Measurements from ENCODE around the gene DNAH9. TPM values are rescaled to one million over a fixed set of nuclear protein-coding genes. Genes with fewer than 3 reads are reported as not detected.

DNAH9 gene
- total RNA-seq, 1 experiment from 2014 or later = 0.08 TPM

- no peaks in the 10 kb centered on the region for H3K36me3 ChIP-seq
- no peak overlapping the region for H3K4me3 ChIP-seq
- H3K27me3 ChIP-seq (replicated peaks) = no peaks in the 10 kb centered on the region
- no peak overlapping the region for H3K27ac ChIP-seq
- H3K9me3 ChIP-seq (replicated peaks) = no peaks in the 10 kb centered on the region
- DNase-seq (ENCODE audit: low read depth in 1 of 2, low spot score in 2 of 2) = no peak
- H3K4me1 ChIP-seq (replicated peaks) = no peaks in the 10 kb centered on the region
Observed at GRCh38 chr17:11720816-11721215, 122.5 kb downstream of the DNAH9 start.

GRCh38 chr17:11730747-11731146 lies 132.5 kb downstream of the DNAH9 start:
- Histone ChIP-seq H3K27me3 (replicated peaks) (no peaks in the 10 kb centered on the region), H3K4me3 (no peak overlapping the region), H3K27ac (no peak overlapping the region), H3K4me1 (replicated peaks) (no peaks in the 10 kb centered on the region), H3K36me3 (no peaks in the 10 kb centered on the region), H3K9me3 (replicated peaks) (no peaks in the 10 kb centered on the region)
- no peak for DNase-seq (ENCODE audit: low read depth in 1 of 2, low spot score in 2 of 2)

GRCh38 chr17:11736613-11737312 lies 138.5 kb downstream of the DNAH9 start:
- H3K27ac ChIP-seq = no peak overlapping the region
- no peaks in the 10 kb centered on the region for H3K4me1 ChIP-seq (replicated peaks)
- no peaks in the 10 kb centered on the region for H3K36me3 ChIP-seq
- H3K27me3 ChIP-seq (replicated peaks) = no peaks in the 10 kb centered on the region
- H3K9me3 ChIP-seq (replicated peaks) = no peaks in the 10 kb centered on the region
- H3K4me3 ChIP-seq = no peak overlapping the region
- no peak for DNase-seq (ENCODE audit: low read depth in 1 of 2, low spot score in 2 of 2)

GRCh38 chr17:11737313-11737679 lies 139.0 kb downstream of the DNAH9 start:
- DNase-seq (ENCODE audit: low read depth in 1 of 2, low spot score in 2 of 2) = no peak
- Histone ChIP-seq H3K27me3 (replicated peaks) (no peaks in the 10 kb centered on the region), H3K9me3 (replicated peaks) (no peaks in the 10 kb centered on the region), H3K4me1 (replicated peaks) (no peaks in the 10 kb centered on the region), H3K4me3 (no peak overlapping the region), H3K36me3 (no peaks in the 10 kb centered on the region), H3K27ac (no peak overlapping the region)

- no peaks in the 10 kb centered on the region for H3K27me3 ChIP-seq (replicated peaks)
- H3K36me3 ChIP-seq = no peaks in the 10 kb centered on the region
- H3K27ac ChIP-seq = no peak overlapping the region
Observed at GRCh38 chr17:11738151-11738550, 139.9 kb downstream of the DNAH9 start.

DNA sequence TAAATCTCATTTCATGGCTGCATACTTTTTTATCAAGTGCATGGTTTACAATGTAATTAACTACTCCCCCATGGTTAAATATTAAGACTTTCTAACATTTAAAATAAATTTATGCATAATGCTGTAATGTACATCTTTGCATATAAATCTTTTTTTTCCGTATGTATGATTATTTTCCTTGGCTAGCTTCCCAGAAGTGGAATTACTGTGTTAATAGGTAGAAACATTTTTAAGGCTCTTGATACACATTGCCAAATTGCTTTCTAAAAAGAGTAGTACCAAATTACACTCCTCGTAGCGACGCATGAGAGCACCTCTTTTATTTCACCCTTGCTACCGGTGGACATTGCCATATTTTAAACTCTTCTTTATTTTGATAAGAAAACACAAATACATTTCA lies 141.1 kb downstream of the DNAH9 start:
- Histone ChIP-seq H3K27ac (no peak overlapping the region), H3K4me1 (replicated peaks) (no peaks in the 10 kb centered on the region), H3K9me3 (replicated peaks) (no peaks in the 10 kb centered on the region), H3K4me3 (no peak overlapping the region), H3K27me3 (replicated peaks) (no peaks in the 10 kb centered on the region), H3K36me3 (no peaks in the 10 kb centered on the region)
- no peak for DNase-seq (ENCODE audit: low read depth in 1 of 2, low spot score in 2 of 2)

More at GRCh38 chr17:11738151-11738550, 139.9 kb downstream of the DNAH9 start:
- Histone ChIP-seq H3K4me1 (replicated peaks) (no peaks in the 10 kb centered on the region), H3K9me3 (replicated peaks) (no peaks in the 10 kb centered on the region), H3K4me3 (no peak overlapping the region)
- DNase-seq (ENCODE audit: low read depth in 1 of 2, low spot score in 2 of 2) = no peak

GRCh38 chr17:11739848-11740247 lies 141.6 kb downstream of the DNAH9 start:
- no peaks in the 10 kb centered on the region for H3K9me3 ChIP-seq (replicated peaks)
- no peak overlapping the region for H3K27ac ChIP-seq
- no peaks in the 10 kb centered on the region for H3K27me3 ChIP-seq (replicated peaks)
- DNase-seq (ENCODE audit: low read depth in 1 of 2, low spot score in 2 of 2) = no peak
- no peaks in the 10 kb centered on the region for H3K36me3 ChIP-seq
- no peak overlapping the region for H3K4me3 ChIP-seq
- H3K4me1 ChIP-seq (replicated peaks) = no peaks in the 10 kb centered on the region

DNA sequence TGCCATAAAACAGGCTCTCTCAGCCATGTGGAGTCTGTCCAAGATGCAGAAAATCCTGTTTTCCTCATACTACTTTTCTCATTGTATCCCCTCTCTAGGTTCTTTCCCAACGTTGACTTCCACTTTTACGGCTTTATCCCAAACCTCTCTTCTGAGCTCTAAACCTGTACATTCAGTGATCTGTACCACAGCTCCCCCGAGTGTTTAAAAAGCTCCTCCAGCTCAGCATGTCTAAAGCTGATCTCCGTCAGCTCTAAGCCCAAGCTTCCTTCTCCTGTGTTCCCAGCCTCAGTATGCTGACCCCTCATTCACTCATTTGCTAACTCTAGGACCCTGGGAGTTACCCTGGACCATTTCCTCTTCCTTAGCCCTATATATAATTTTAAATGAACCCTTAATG lies 144.6 kb downstream of the DNAH9 start:
- no peak overlapping the region for H3K27ac ChIP-seq

GRCh38 chr17:11744696-11745095 lies 146.4 kb downstream of the DNAH9 start:
- Histone ChIP-seq H3K36me3 (no peaks in the 10 kb centered on the region), H3K9me3 (replicated peaks) (no peaks in the 10 kb centered on the region), H3K4me3 (no peak overlapping the region), H3K27ac (no peak overlapping the region), H3K4me1 (replicated peaks) (no peaks in the 10 kb centered on the region), H3K27me3 (replicated peaks) (no peaks in the 10 kb centered on the region)
- DNase-seq (ENCODE audit: low read depth in 1 of 2, low spot score in 2 of 2) = peak in 1 of 2 experiments; percentile 30

More for the DNA sequence above, 144.6 kb downstream of the DNAH9 start:
- H3K27me3 ChIP-seq (replicated peaks) = no peaks in the 10 kb centered on the region
- H3K36me3 ChIP-seq = no peaks in the 10 kb centered on the region
- no peak overlapping the region for H3K4me3 ChIP-seq
- H3K4me1 ChIP-seq (replicated peaks) = no peaks in the 10 kb centered on the region
- no peaks in the 10 kb centered on the region for H3K9me3 ChIP-seq (replicated peaks)
- no peak for DNase-seq (ENCODE audit: low read depth in 1 of 2, low spot score in 2 of 2)

DNA sequence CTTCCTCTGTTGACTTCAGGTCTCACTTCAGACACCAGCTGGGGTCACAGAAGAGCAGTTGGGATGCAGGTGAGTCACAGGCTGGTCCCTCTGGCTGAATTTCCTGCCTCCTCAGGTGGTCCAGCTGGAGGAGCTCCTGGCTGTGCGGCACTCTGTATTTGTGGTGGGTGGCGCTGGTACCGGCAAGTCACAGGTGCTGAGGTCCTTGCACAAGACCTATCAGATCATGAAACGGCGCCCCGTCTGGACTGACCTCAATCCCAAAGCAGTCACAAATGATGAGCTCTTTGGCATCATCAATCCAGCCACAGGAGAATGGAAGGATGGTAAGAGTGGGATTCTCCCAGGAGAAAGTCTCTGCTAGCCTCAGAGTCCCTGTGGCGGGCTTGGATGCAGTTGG lies 149.2 kb downstream of the DNAH9 start:
- Histone ChIP-seq H3K27ac (no peak overlapping the region), H3K36me3 (no peaks in the 10 kb centered on the region), H3K9me3 (replicated peaks) (no peaks in the 10 kb centered on the region), H3K27me3 (replicated peaks) (no peaks in the 10 kb centered on the region), H3K4me3 (no peak overlapping the region), H3K4me1 (replicated peaks) (no peaks in the 10 kb centered on the region)
- DNase-seq (ENCODE audit: low read depth in 1 of 2, low spot score in 2 of 2) = no peak

- H3K4me1 ChIP-seq (replicated peaks) = no peaks in the 10 kb centered on the region
- DNase-seq (ENCODE audit: low read depth in 1 of 2, low spot score in 2 of 2) = no peak
- H3K4me3 ChIP-seq = no peak overlapping the region
- no peak overlapping the region for H3K27ac ChIP-seq
- H3K27me3 ChIP-seq (replicated peaks) = no peaks in the 10 kb centered on the region
- H3K36me3 ChIP-seq = no peaks in the 10 kb centered on the region
- H3K9me3 ChIP-seq (replicated peaks) = no peaks in the 10 kb centered on the region
Observed at GRCh38 chr17:11757815-11758214, 159.5 kb downstream of the DNAH9 start.

DNA sequence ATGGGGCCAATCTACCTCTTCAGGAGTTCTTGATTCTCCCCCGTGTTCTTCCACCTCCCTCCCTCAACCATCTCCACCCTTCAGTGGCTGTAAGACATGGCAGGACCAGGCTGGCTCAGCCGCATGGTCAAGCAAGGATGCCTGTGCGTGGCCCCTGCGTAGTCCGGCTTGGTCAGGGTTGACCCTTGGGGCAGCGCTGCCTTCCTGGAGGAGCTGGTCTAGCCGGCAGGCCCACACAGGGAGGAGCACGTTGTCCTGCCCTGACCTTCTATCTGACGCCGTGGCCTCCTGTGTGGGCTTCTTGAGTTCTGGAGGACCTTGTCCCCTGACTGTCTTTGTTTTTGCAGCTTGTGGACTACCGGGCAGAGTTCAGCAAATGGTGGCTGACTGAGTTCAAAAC lies 169.8 kb downstream of the DNAH9 start:
- H3K9me3 ChIP-seq (replicated peaks) = no peaks in the 10 kb centered on the region
- no peak overlapping the region for H3K27ac ChIP-seq
- no peaks in the 10 kb centered on the region for H3K27me3 ChIP-seq (replicated peaks)
- no peak for DNase-seq (ENCODE audit: low read depth in 1 of 2, low spot score in 2 of 2)
- no peak overlapping the region for H3K4me3 ChIP-seq
- no peaks in the 10 kb centered on the region for H3K4me1 ChIP-seq (replicated peaks)
- H3K36me3 ChIP-seq = no peaks in the 10 kb centered on the region

DNA sequence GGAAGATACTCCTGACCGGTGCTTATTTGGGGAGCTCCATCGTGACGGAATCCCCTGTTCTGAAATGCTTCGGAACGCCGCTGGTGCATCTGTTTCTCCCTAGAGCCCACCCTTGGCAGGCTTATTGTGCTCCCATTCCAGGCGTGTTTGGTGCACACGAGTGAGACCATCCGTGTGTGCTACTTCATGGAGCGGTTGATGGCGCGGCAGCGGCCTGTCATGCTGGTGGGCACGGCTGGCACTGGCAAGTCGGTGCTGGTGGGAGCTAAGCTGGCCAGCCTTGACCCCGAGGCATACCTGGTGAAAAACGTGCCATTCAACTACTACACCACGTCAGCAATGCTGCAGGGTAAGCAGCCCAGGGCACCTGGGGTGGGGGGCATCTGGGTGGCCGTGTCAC lies 170.7 kb downstream of the DNAH9 start:
- H3K9me3 ChIP-seq (replicated peaks) = no peaks in the 10 kb centered on the region

GRCh38 chr17:11772031-11772430 lies 173.8 kb downstream of the DNAH9 start:
- no peaks in the 10 kb centered on the region for H3K4me1 ChIP-seq (replicated peaks)
- no peaks in the 10 kb centered on the region for H3K36me3 ChIP-seq
- no peaks in the 10 kb centered on the region for H3K27me3 ChIP-seq (replicated peaks)
- H3K4me3 ChIP-seq = no peak overlapping the region
- no peaks in the 10 kb centered on the region for H3K9me3 ChIP-seq (replicated peaks)
- H3K27ac ChIP-seq = no peak overlapping the region
- no peak for DNase-seq (ENCODE audit: low read depth in 1 of 2, low spot score in 2 of 2)

More for the DNA sequence above, 170.7 kb downstream of the DNAH9 start:
- no peaks in the 10 kb centered on the region for H3K4me1 ChIP-seq (replicated peaks)
- DNase-seq (ENCODE audit: low read depth in 1 of 2, low spot score in 2 of 2) = no peak
- no peak overlapping the region for H3K27ac ChIP-seq
- H3K36me3 ChIP-seq = no peaks in the 10 kb centered on the region
- no peak overlapping the region for H3K4me3 ChIP-seq
- no peaks in the 10 kb centered on the region for H3K27me3 ChIP-seq (replicated peaks)

DNA sequence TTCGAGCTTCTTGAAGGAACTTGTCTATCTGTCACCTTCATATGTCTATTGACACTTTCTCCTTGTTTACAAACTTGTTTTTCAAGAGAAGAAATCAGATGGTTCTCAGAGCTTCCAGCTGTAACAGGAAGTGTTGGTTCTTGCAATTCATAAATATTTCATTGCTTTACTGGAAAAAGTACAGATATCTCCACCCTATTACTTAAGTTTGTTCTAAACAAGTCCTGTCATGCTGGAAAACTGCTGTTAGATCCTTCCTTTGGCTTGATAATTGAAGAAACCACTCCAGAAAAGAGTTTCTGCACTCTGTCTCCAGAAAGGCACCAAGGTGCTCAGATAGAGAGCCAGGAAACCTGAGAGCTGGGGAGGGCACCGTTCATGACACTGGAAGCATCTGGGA lies 181.6 kb downstream of the DNAH9 start:
- no peak for DNase-seq (ENCODE audit: low read depth in 1 of 2, low spot score in 2 of 2)
- Histone ChIP-seq H3K36me3 (no peaks in the 10 kb centered on the region), H3K4me3 (no peak overlapping the region), H3K4me1 (replicated peaks) (no peaks in the 10 kb centered on the region), H3K27ac (no peak overlapping the region), H3K27me3 (replicated peaks) (no peaks in the 10 kb centered on the region), H3K9me3 (replicated peaks) (no peaks in the 10 kb centered on the region)

Measured in SJSA1 (cell line).